ENCODE measurements around the gene ZNF423. TPM values are rescaled to one million over a fixed set of nuclear protein-coding genes. Genes with fewer than 3 reads are reported as not detected.

ZNF423 gene
- total and polyA plus RNA-seq, 12 donors = 1.7 to 10.6 (median 5.5) TPM

DNA sequence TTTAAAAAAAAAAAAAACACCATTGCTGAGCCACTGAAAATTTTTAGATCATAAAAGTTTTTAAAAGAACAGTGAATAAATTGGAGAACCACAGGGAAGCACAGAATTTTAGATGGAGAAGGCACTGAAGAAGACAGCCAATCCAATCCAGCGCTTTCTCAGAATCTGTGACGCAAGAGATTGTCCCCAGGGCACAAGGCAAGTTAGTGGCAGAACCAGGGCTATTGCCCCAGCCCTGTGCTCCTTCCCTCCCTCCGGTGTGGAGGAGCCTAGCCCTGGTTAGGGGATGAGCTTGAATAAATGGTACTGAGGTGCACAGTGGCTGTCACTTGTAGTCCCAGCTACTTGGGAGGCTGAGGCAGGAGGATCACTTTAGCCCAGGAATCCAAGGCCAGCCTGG lies 108.3 kb downstream of the ZNF423 start:
- no peak for DNase-seq
- no peak for TF ChIP-seq CTCF (IDR thresholded peaks at IDR 0.05)
- TF ChIP-seq POLR2A (IDR thresholded peaks at IDR 0.05) = no peak
- no peaks in the 10 kb centered on the region for H3K4me1 ChIP-seq (replicated peaks in 1 of 2)
- H3K36me3 ChIP-seq (replicated peaks in 1 of 2) = no peaks in the 10 kb centered on the region
- H3K9me3 ChIP-seq (replicated peaks in 1 of 3) = no peaks in the 10 kb centered on the region
- H3K27me3 ChIP-seq = no peaks in the 10 kb centered on the region
- no peak overlapping the region for H3K4me3 ChIP-seq
- WGBS, 4 donors = 91 to 99% (median 98%) methylated on average over 3 of the region's 3 CpGs
- intact Hi-C loops (cut with DNase I) = no loop called here
- no peak overlapping the region for H3K27ac ChIP-seq

GRCh38 chr16:49746545-49746944 lies 109.4 kb downstream of the ZNF423 start:
- H3K36me3 ChIP-seq (replicated peaks in 1 of 2) = no peaks in the 10 kb centered on the region
- no peak for DNase-seq
- H3K4me1 ChIP-seq (replicated peaks in 1 of 2) = no peaks in the 10 kb centered on the region
- no peak overlapping the region for H3K4me3 ChIP-seq
- intact Hi-C loops (cut with DNase I) = no loop called here
- H3K27ac ChIP-seq = no peak overlapping the region
- TF ChIP-seq POLR2A (IDR thresholded peaks at IDR 0.05) (no peak), CTCF (IDR thresholded peaks at IDR 0.05) (no peak)
- WGBS, 4 donors = 91 to 93% (median 92%) methylated on average over 10 to 13 of the region's 13 CpGs
- H3K9me3 ChIP-seq (replicated peaks in 1 of 3) = no peaks in the 10 kb centered on the region
- H3K27me3 ChIP-seq = no peaks in the 10 kb centered on the region

- intact Hi-C loops (cut with DNase I) = no loop called here
- no peak for DNase-seq
- 87 to 92% (median 91%) methylated on average over 11 of the region's 11 CpGs for WGBS, 4 donors
- H3K4me1 ChIP-seq (replicated peaks in 1 of 2) = no peaks in the 10 kb centered on the region
- no peaks in the 10 kb centered on the region for H3K27me3 ChIP-seq
- H3K9me3 ChIP-seq (replicated peaks in 1 of 3) = no peaks in the 10 kb centered on the region
- no peak for TF ChIP-seq POLR2A (IDR thresholded peaks at IDR 0.05)
- TF ChIP-seq CTCF (IDR thresholded peaks at IDR 0.05) = no peak
- H3K4me3 ChIP-seq = no peak overlapping the region
- H3K27ac ChIP-seq = no peak overlapping the region
- no peaks in the 10 kb centered on the region for H3K36me3 ChIP-seq (replicated peaks in 1 of 2)
Observed at GRCh38 chr16:49745311-49745747, 110.6 kb downstream of the ZNF423 start.

DNA sequence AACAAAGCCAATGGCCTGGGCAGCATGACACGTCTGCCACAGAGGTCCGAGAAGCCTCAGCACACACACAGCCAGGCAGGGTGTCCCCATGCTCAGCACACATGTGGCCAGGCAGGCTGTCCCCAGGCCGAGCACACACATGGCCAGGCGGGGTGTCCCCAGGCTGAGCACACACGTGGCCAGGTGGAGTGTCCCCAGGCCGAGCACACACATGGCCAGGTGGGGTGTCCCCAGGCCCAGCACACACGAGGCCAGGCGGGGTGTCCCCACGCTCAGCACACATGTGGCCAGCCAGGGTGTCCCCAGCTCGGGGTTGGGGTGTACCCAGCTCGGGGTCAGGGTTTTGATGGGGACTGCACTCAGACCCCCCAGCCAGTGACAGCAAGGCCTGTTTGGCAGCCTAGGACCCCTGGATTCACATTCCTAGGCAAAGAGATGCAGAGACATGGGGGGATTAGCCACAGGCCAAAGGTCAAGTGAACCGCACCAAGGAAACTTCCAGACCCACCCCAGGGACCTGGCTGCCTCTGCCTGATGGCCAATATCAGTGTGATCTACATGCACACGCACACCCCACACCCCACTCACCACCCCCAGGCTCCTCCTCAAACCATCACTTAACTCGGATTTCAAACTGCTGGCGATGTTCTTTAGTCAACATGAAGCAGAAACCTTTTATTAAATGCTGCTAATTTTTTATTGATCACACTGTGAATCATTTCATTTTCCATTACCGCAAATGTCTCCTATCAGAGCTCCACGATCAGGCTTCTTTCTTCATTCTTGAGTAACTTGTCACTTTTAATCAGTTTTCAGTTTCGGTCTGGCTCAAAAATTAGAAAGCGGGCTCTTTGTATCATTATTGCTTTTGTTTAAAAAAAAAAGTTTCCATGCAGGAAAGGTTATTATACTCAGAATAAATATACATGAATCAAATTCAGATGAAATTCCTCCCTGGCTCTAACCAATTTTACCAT lies 111.4 kb downstream of the ZNF423 start:
- Histone ChIP-seq H3K9me3 (replicated peaks in 1 of 3) (no peaks in the 10 kb centered on the region), H3K4me1 (replicated peaks in 1 of 2) (no peaks in the 10 kb centered on the region), H3K36me3 (replicated peaks in 1 of 2) (no peaks in the 10 kb centered on the region), H3K4me3 (no peak overlapping the region), H3K27me3 (no peaks in the 10 kb centered on the region), H3K27ac (no peak overlapping the region)
- intact Hi-C loops (cut with DNase I) = no loop called here
- WGBS, 4 donors = 84 to 93% (median 87%) methylated on average over 9 to 19 of the region's 19 CpGs
- TF ChIP-seq CTCF (IDR thresholded peaks at IDR 0.05) (no peak), POLR2A (IDR thresholded peaks at IDR 0.05) (no peak)
- no peak for DNase-seq
